ENCODE data around the gene KRTAP10-8. TPM values are rescaled to one million over a fixed set of nuclear protein-coding genes. Genes with fewer than 3 reads are reported as not detected.
"Not testable (repeated sequence)": the region's sequence is repeated elsewhere in the genome, so short reads cannot be mapped to it uniquely, and the experiment has no call there.

Gene KRTAP10-8
- total RNA-seq, 1 donor = not detected

- H3K4me3 ChIP-seq (ENCODE audit: low read length); H3K27me3 ChIP-seq (ENCODE audit: insufficient read depth, low read length); H3K9me3 ChIP-seq (ENCODE audit: low read depth, low read length); H3K4me1 ChIP-seq (ENCODE audit: insufficient read depth, low read length): not testable (repeated sequence)
Observed at GRCh38 chr21:44601091-44601490, 10.8 kb upstream of the KRTAP10-8 start.

GRCh38 chr21:44601596-44602462, 10.1 kb upstream of the KRTAP10-8 start:
- no peak overlapping the region for H3K4me3 ChIP-seq (ENCODE audit: low read length)
- H3K9me3 ChIP-seq (ENCODE audit: low read depth, low read length) = no peaks in the 10 kb centered on the region
- no peaks in the 10 kb centered on the region for H3K4me1 ChIP-seq (ENCODE audit: insufficient read depth, low read length)
- H3K27me3 ChIP-seq (ENCODE audit: insufficient read depth, low read length) = peaks cover 11% of the 10 kb centered on the region

- Histone ChIP-seq H3K4me3 (ENCODE audit: low read length) (no peak overlapping the region), H3K4me1 (ENCODE audit: insufficient read depth, low read length) (no peaks in the 10 kb centered on the region), H3K9me3 (ENCODE audit: low read depth, low read length) (no peaks in the 10 kb centered on the region), H3K27me3 (ENCODE audit: insufficient read depth, low read length) (peaks cover 11% of the 10 kb centered on the region)
Observed at GRCh38 chr21:44602463-44602850, 9.4 kb upstream of the KRTAP10-8 start.

- Histone ChIP-seq H3K4me3 (ENCODE audit: low read length) (no peak overlapping the region), H3K4me1 (ENCODE audit: insufficient read depth, low read length) (no peaks in the 10 kb centered on the region), H3K27me3 (ENCODE audit: insufficient read depth, low read length) (peaks cover 11% of the 10 kb centered on the region), H3K9me3 (ENCODE audit: low read depth, low read length) (no peaks in the 10 kb centered on the region)
Observed at GRCh38 chr21:44603109-44603875, 8.6 kb upstream of the KRTAP10-8 start.

GRCh38 chr21:44603911-44604310, 8.0 kb upstream of the KRTAP10-8 start:
- no peaks in the 10 kb centered on the region for H3K9me3 ChIP-seq (ENCODE audit: low read depth, low read length)
- no peaks in the 10 kb centered on the region for H3K4me1 ChIP-seq (ENCODE audit: insufficient read depth, low read length)
- peaks cover 11% of the 10 kb centered on the region for H3K27me3 ChIP-seq (ENCODE audit: insufficient read depth, low read length)
- H3K4me3 ChIP-seq (ENCODE audit: low read length) = no peak overlapping the region

GRCh38 chr21:44606495-44606894, 5.4 kb upstream of the KRTAP10-8 start:
- Histone ChIP-seq H3K4me3 (ENCODE audit: low read length) (no peak overlapping the region), H3K9me3 (ENCODE audit: low read depth, low read length) (no peaks in the 10 kb centered on the region), H3K27me3 (ENCODE audit: insufficient read depth, low read length) (peaks cover 11% of the 10 kb centered on the region), H3K4me1 (ENCODE audit: insufficient read depth, low read length) (no peaks in the 10 kb centered on the region)

GRCh38 chr21:44609193-44609592, 2.7 kb upstream of the KRTAP10-8 start:
- no peak overlapping the region for H3K4me3 ChIP-seq (ENCODE audit: low read length)
- peaks cover 11% of the 10 kb centered on the region for H3K27me3 ChIP-seq (ENCODE audit: insufficient read depth, low read length)
- no peaks in the 10 kb centered on the region for H3K4me1 ChIP-seq (ENCODE audit: insufficient read depth, low read length)
- H3K9me3 ChIP-seq (ENCODE audit: low read depth, low read length) = no peaks in the 10 kb centered on the region

- not testable (repeated sequence) for H3K4me1 ChIP-seq (ENCODE audit: insufficient read depth, low read length); H3K9me3 ChIP-seq (ENCODE audit: low read depth, low read length); H3K4me3 ChIP-seq (ENCODE audit: low read length)
- peaks cover 11% of the 10 kb centered on the region for H3K27me3 ChIP-seq (ENCODE audit: insufficient read depth, low read length)
Observed at GRCh38 chr21:44610157-44610843, 1.6 kb upstream of the KRTAP10-8 start.

GRCh38 chr21:44611551-44611950, 328 bp upstream of the KRTAP10-8 start:
- Histone ChIP-seq H3K27me3 (ENCODE audit: insufficient read depth, low read length) (peaks cover 2% of the 10 kb centered on the region), H3K9me3 (ENCODE audit: low read depth, low read length) (no peaks in the 10 kb centered on the region), H3K4me3 (ENCODE audit: low read length) (no peak overlapping the region), H3K4me1 (ENCODE audit: insufficient read depth, low read length) (peaks cover 3% of the 10 kb centered on the region)

GRCh38 chr21:44612669-44613229, 870 bp downstream of the KRTAP10-8 start:
- Histone ChIP-seq H3K9me3 (ENCODE audit: low read depth, low read length) (no peaks in the 10 kb centered on the region), H3K27me3 (ENCODE audit: insufficient read depth, low read length) (no peaks in the 10 kb centered on the region), H3K4me3 (ENCODE audit: low read length) (no peak overlapping the region), H3K4me1 (ENCODE audit: insufficient read depth, low read length) (peaks cover 3% of the 10 kb centered on the region)

GRCh38 chr21:44613386-44614155, 1.7 kb downstream of the KRTAP10-8 start:
- peaks cover 5% of the 10 kb centered on the region for H3K4me1 ChIP-seq (ENCODE audit: insufficient read depth, low read length)
- no peaks in the 10 kb centered on the region for H3K27me3 ChIP-seq (ENCODE audit: insufficient read depth, low read length)
- H3K9me3 ChIP-seq (ENCODE audit: low read depth, low read length) = no peaks in the 10 kb centered on the region
- no peak overlapping the region for H3K4me3 ChIP-seq (ENCODE audit: low read length)

GRCh38 chr21:44614161-44614631, 2.3 kb downstream of the KRTAP10-8 start:
- Histone ChIP-seq H3K4me1 (ENCODE audit: insufficient read depth, low read length) (peaks cover 12% of the 10 kb centered on the region), H3K4me3 (ENCODE audit: low read length) (no peak overlapping the region), H3K9me3 (ENCODE audit: low read depth, low read length) (no peaks in the 10 kb centered on the region), H3K27me3 (ENCODE audit: insufficient read depth, low read length) (no peaks in the 10 kb centered on the region)

- peaks cover 13% of the 10 kb centered on the region for H3K4me1 ChIP-seq (ENCODE audit: insufficient read depth, low read length)
- H3K27me3 ChIP-seq (ENCODE audit: insufficient read depth, low read length) = no peaks in the 10 kb centered on the region
- H3K4me3 ChIP-seq (ENCODE audit: low read length) = no peak overlapping the region
- peaks cover 6% of the 10 kb centered on the region for H3K9me3 ChIP-seq (ENCODE audit: low read depth, low read length)
Observed at GRCh38 chr21:44614961-44615391, 3.1 kb downstream of the KRTAP10-8 start.

- H3K9me3 ChIP-seq (ENCODE audit: low read depth, low read length) = peaks cover 9% of the 10 kb centered on the region
Observed at GRCh38 chr21:44615466-44615865, 3.6 kb downstream of the KRTAP10-8 start.

More at GRCh38 chr21:44615466-44615865, 3.6 kb downstream of the KRTAP10-8 start:
- Histone ChIP-seq H3K4me1 (ENCODE audit: insufficient read depth, low read length) (peaks cover 13% of the 10 kb centered on the region), H3K27me3 (ENCODE audit: insufficient read depth, low read length) (no peaks in the 10 kb centered on the region), H3K4me3 (ENCODE audit: low read length) (no peak overlapping the region)

Measured in mononuclear cell (primary cell).